Lung (tissue), 12 donors: Measurements from ENCODE around the gene TULP3. TPM values are rescaled to one million over a fixed set of nuclear protein-coding genes. Genes with fewer than 3 reads are reported as not detected.

Experiments used
- ATAC-seq: fragments of 200-7000 bp; cut with Tn5 transposase; one replicate; pipeline ENCODE4 v1.9.1; 2020; ENCODE audit warnings: moderate number of reproducible peaks; ENCODE audit not compliant: insufficient read depth, low FRiP score
- DNase-seq, 3 donors: peaks; one replicate each; pipeline ENCODE4 v3.0.0-alpha.2; 2013 to 2017
- H3K27ac ChIP-seq, 2 donors: one replicate each; pipeline ENCODE4 v1.5.1; 2013; ENCODE audit warnings: mild to moderate bottlenecking in 2 of 2, moderate library complexity in 2 of 2, control low read depth in 1 of 2, inconsistent platforms in 1 of 2, low read depth in 1 of 2, low read length in 1 of 2
- H3K27me3 ChIP-seq, 3 donors: one replicate each; pipeline ENCODE4 v1.5.1; 2013; ENCODE audit warnings: low read length in 2 of 3; ENCODE audit not compliant: control insufficient read depth in 3 of 3, insufficient read depth in 3 of 3
- H3K36me3 ChIP-seq, 4 donors: one replicate each; pipeline ENCODE4 v1.5.1; 2013; ENCODE audit warnings: low read length in 4 of 4, mild to moderate bottlenecking in 1 of 4, moderate library complexity in 1 of 4; ENCODE audit not compliant: control insufficient read depth in 4 of 4, insufficient read depth in 4 of 4
- H3K4me1 ChIP-seq, 5 donors: one replicate each; pipeline ENCODE4 v1.5.1; 2013; ENCODE audit warnings: low read length in 5 of 5, mild to moderate bottlenecking in 2 of 5, moderate library complexity in 1 of 5; ENCODE audit not compliant: control insufficient read depth in 5 of 5, insufficient read depth in 5 of 5
- H3K4me3 ChIP-seq: one replicate; pipeline ENCODE4 v1.5.1; 2013; ENCODE audit warnings: mild to moderate bottlenecking, control low read depth, moderate library complexity
- H3K9ac ChIP-seq, 2 donors: one replicate each; pipeline ENCODE4 v1.5.1; 2013; ENCODE audit warnings: low read length in 2 of 2, control low read depth in 1 of 2; ENCODE audit not compliant: insufficient read depth in 1 of 2
- H3K9me3 ChIP-seq, 4 donors: one replicate each; pipeline ENCODE4 v1.5.1; 2013; ENCODE audit warnings: low read length in 3 of 4, mild to moderate bottlenecking in 1 of 4, moderate library complexity in 1 of 4; ENCODE audit not compliant: control insufficient read depth in 4 of 4, insufficient read depth in 3 of 4
- WGBS, 2 donors: extraction: QIAGEN DNeasy Blood & Tissue Kit; methylation state at CpG; one replicate each; pipeline ENCODE4 v1.1.7; 2013; 5-methylcytosine and 5-hydroxymethylcytosine counted together
- polyA plus RNA-seq, 2 donors: library from polyadenylated mRNA; stranded (reverse); fragments of 200-250 nt; gene quantifications; one replicate each; pipeline ENCODE4 v1.2.1, GENCODE V29; 2013
- total RNA-seq, 2 donors: library from RNA; depleted of rRNA in 1 of 2; stranded (reverse); fragments of >200 nt in 1 of 2; gene quantifications; one replicate each; pipeline ENCODE4 v1.2.1, GENCODE V29; 2014 to 2021
- TF ChIP-seq, protein P1 (sequence below): IDR thresholded peaks from 2 replicates; pipeline ENCODE4 v1.5.1; 2012; ENCODE audit warnings: mild to moderate bottlenecking; ENCODE audit errors: control extremely low read depth, extremely low read depth
- donor health status: control.
- donor health status: control.
- donor health status: Bipolar disorder and iron deficiency.
- donor health status: healthy.
- donor health status: DM: yes; HTN: yes; CAD: no.

TULP3 gene
- total and polyA plus RNA-seq, 4 donors, result 7.4 to 30.7 (median 13.2) TPM

- H3K9me3 ChIP-seq, result no peaks in the 10 kb centered on the region
- peaks cover 0 to 15% (median 2%) of the 10 kb centered on the region in 5 donors for H3K4me1 ChIP-seq
- DNase-seq, result no peak
- TF ChIP-seq, protein P1, sequence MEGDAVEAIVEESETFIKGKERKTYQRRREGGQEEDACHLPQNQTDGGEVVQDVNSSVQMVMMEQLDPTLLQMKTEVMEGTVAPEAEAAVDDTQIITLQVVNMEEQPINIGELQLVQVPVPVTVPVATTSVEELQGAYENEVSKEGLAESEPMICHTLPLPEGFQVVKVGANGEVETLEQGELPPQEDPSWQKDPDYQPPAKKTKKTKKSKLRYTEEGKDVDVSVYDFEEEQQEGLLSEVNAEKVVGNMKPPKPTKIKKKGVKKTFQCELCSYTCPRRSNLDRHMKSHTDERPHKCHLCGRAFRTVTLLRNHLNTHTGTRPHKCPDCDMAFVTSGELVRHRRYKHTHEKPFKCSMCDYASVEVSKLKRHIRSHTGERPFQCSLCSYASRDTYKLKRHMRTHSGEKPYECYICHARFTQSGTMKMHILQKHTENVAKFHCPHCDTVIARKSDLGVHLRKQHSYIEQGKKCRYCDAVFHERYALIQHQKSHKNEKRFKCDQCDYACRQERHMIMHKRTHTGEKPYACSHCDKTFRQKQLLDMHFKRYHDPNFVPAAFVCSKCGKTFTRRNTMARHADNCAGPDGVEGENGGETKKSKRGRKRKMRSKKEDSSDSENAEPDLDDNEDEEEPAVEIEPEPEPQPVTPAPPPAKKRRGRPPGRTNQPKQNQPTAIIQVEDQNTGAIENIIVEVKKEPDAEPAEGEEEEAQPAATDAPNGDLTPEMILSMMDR, result no peak
- no peak for ATAC-seq
- H3K9ac ChIP-seq, result peak overlapping the region; percentile 50 to 67
- WGBS, 2 donors, result 77 to 81% methylated on average over 10 of the region's 10 CpGs
- no peaks in the 10 kb centered on the region for H3K27me3 ChIP-seq
- peak overlapping the region; percentile 48 for H3K4me3 ChIP-seq
- H3K27ac ChIP-seq, result peak overlapping the region in 1 of 2 donors; percentile 92
- H3K36me3 ChIP-seq, result peaks cover 0 to 15% (median 7%) of the 10 kb centered on the region in 4 donors
Measured at GRCh38 chr12:2890001-2890387, 697 bp upstream of the TULP3 start.

- Histone ChIP-seq H3K4me3 (peak overlapping the region; percentile 94), H3K4me1 (peaks cover 0 to 15% (median 4%) of the 10 kb centered on the region in 5 donors), H3K27ac (peak overlapping the region; percentile 59 to 92), H3K9ac (peak overlapping the region; percentile 83 to 86), H3K9me3 (no peaks in the 10 kb centered on the region), H3K36me3 (peaks cover 0 to 13% (median 2%) of the 10 kb centered on the region in 4 donors), H3K27me3 (no peaks in the 10 kb centered on the region)
- WGBS, 2 donors, result 23 to 26% methylated on average over 42 of the region's 42 CpGs
- ATAC-seq, result peak; percentile 7
- TF ChIP-seq, protein P1, result no peak
- peak; percentile 86 to 88 (median 87) for DNase-seq
Measured at GRCh38 chr12:2891240-2892053, 756 bp downstream of the TULP3 start.

- no peak overlapping the region for H3K27ac ChIP-seq
- no peaks in the 10 kb centered on the region for H3K27me3 ChIP-seq
- ATAC-seq, result no peak
- no peak overlapping the region for H3K4me3 ChIP-seq
- TF ChIP-seq, protein P1, result no peak
- peaks cover 0 to 15% (median 4%) of the 10 kb centered on the region in 5 donors for H3K4me1 ChIP-seq
- DNase-seq, result no peak
- peaks cover 0 to 14% (median 2%) of the 10 kb centered on the region in 4 donors for H3K36me3 ChIP-seq
- H3K9me3 ChIP-seq, result no peaks in the 10 kb centered on the region
- H3K9ac ChIP-seq, result peak overlapping the region in 1 of 2 donors; percentile 83
- WGBS, 2 donors, result 82 to 89% methylated on average over 12 of the region's 12 CpGs
Measured at GRCh38 chr12:2892246-2892645, 1.6 kb downstream of the TULP3 start.
